Endothelial cell (in vitro differentiated cells): Measurements from ENCODE around the gene C20orf141. TPM values are rescaled to one million over a fixed set of nuclear protein-coding genes. Genes with fewer than 3 reads are reported as not detected.

ENCODE experiments used
- DNase-seq: peaks from one replicate; pipeline ENCODE4 v3.0.0; 2021; ENCODE audit warnings: low spot score
- H3K27ac Mint-ChIP-seq: one replicate; pipeline ENCODE4 v1.8.0; 2021; ENCODE audit warnings: mixed read lengths, inconsistent platforms; ENCODE audit not compliant: unreplicated experiment
- H3K27me3 Mint-ChIP-seq: one replicate; pipeline ENCODE4 v1.8.0; 2021; ENCODE audit warnings: mild to moderate bottlenecking, moderate library complexity, mixed read lengths, inconsistent platforms; ENCODE audit not compliant: unreplicated experiment
- H3K36me3 Mint-ChIP-seq: one replicate; pipeline ENCODE4 v1.8.0; 2021; ENCODE audit warnings: mild to moderate bottlenecking, low read depth, mixed read lengths, inconsistent platforms; ENCODE audit not compliant: unreplicated experiment
- H3K4me1 Mint-ChIP-seq: one replicate; pipeline ENCODE4 v1.8.0; 2021; ENCODE audit warnings: mild to moderate bottlenecking, mixed read lengths, inconsistent platforms; ENCODE audit not compliant: unreplicated experiment
- H3K4me3 Mint-ChIP-seq: one replicate; pipeline ENCODE4 v1.8.0; 2021; ENCODE audit warnings: mild to moderate bottlenecking, mixed read lengths, inconsistent platforms; ENCODE audit not compliant: unreplicated experiment
- H3K9me3 Mint-ChIP-seq: one replicate; pipeline ENCODE4 v1.8.0; 2021; ENCODE audit warnings: mixed read lengths, inconsistent platforms; ENCODE audit not compliant: unreplicated experiment
- CTCF ChIP-seq: fragments of 200-600 bp; sonication (generic); IDR thresholded peaks from one replicate; pipeline ENCODE4 v1.5.0; 2021; ENCODE audit warnings: antibody characterized with exemption; ENCODE audit not compliant: unreplicated experiment
- total RNA-seq: library from RNA; stranded (reverse); fragmentation: NEBNext Ultra II Directional; extraction: Animal tissue kit (Norgen Biotek cat#: 25700); gene quantifications from one replicate; pipeline ENCODE4 v1.2.1, GENCODE V29; 2021; ENCODE audit not compliant: unreplicated experiment

Gene C20orf141
- total RNA-seq, 1 donor from 2014 or later, result not detected

GRCh38 chr20:2773812-2774211 is 41.0 kb upstream of the C20orf141 start:
- Mint-ChIP-seq H3K27ac (no peak overlapping the region), H3K4me1 (no peaks in the 10 kb centered on the region), H3K27me3 (peaks cover 2% of the 10 kb centered on the region), H3K9me3 (no peaks in the 10 kb centered on the region), H3K4me3 (no peak overlapping the region), H3K36me3 (no peaks in the 10 kb centered on the region)
- no peak for DNase-seq
- no peak for TF ChIP-seq CTCF

DNA sequence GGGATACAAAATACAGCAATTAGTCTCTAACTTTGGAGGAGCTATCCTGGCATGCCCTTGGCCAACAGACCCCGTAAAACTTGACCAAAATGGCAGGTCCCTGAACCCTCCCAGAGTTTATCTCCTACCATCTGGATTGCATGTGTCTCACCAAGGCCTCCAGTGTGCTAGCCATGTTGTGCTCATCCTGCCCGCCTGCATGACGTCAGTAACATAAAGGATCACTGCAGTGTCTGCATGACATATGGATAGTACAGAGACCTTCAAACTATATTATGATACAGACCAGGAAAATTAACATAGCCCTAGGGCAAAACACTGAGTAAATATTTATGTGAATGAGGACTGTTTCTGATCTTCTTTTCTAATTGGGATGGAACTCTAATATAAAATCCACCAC is 39.6 kb upstream of the C20orf141 start:
- TF ChIP-seq CTCF, result no peak
- peaks cover 2% of the 10 kb centered on the region for H3K27me3 Mint-ChIP-seq
- H3K36me3 Mint-ChIP-seq, result no peaks in the 10 kb centered on the region
- H3K4me3 Mint-ChIP-seq, result no peak overlapping the region
- H3K9me3 Mint-ChIP-seq, result no peaks in the 10 kb centered on the region
- no peak overlapping the region for H3K27ac Mint-ChIP-seq
- no peak for DNase-seq
- no peaks in the 10 kb centered on the region for H3K4me1 Mint-ChIP-seq

DNA sequence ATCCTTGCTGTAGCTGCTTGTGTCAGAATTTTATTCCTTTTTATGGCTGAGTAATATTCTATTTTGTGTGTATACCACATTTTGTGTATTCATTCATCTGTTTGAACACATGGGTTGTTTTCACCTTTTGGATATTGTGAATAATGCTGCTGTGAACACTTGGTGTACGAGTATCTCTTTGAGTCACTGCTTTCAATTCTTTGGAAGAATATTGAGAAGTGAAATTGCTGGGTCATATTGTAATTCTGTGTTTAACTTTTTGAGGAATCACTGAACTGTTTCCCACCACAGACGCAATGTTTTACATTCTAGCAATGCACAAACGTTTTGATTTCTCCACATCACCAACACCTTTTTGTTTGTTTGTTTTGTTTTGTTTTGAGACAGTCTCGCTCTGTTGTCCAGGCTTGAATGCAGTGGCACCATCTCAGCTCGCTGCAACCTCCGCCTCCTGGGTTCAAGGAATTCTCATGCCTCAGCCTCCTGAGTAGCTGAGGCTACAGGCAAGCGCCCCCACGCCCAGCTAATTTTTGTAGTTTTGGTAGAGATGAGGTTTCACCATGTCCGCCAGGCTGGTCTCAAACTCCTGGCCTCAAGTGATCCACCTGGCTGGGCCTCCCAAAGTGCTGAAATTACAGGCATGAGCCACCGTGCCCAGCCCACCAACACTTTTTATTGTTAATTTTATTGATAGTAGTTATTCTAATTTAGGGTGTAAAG is 36.0 kb upstream of the C20orf141 start:
- no peak for TF ChIP-seq CTCF
- Mint-ChIP-seq H3K36me3 (no peaks in the 10 kb centered on the region), H3K27me3 (no peaks in the 10 kb centered on the region)

DNA sequence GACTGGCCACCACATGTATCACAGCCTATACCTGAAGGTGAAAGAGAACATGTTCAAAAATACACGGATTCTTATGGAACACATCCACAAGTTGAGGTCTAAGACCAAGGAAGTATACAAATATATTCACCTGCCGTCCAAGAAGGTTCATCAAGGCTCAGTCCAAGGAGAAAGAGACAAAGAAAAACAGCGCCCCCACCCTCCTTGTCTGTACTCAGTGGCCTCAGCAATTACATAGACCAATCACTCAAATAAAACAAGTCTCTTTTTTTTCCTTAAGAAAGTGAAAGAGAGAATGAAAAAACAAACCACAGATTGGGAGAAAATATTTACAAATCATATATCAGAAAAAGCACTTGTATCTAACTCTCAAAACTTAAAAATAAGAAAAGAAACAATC is 33.8 kb upstream of the C20orf141 start:
- Mint-ChIP-seq H3K36me3 (no peaks in the 10 kb centered on the region), H3K4me3 (no peak overlapping the region), H3K9me3 (no peaks in the 10 kb centered on the region), H3K27me3 (no peaks in the 10 kb centered on the region), H3K4me1 (no peaks in the 10 kb centered on the region), H3K27ac (no peak overlapping the region)
- no peak for DNase-seq
- no peak for TF ChIP-seq CTCF

More for the DNA sequence above, 36.0 kb upstream of the C20orf141 start:
- Mint-ChIP-seq H3K4me3 (no peak overlapping the region), H3K27ac (no peak overlapping the region), H3K4me1 (no peaks in the 10 kb centered on the region), H3K9me3 (no peaks in the 10 kb centered on the region)
- no peak for DNase-seq

- DNase-seq, result no peak
- H3K27me3 Mint-ChIP-seq, result no peaks in the 10 kb centered on the region
- H3K27ac Mint-ChIP-seq, result no peak overlapping the region
- H3K4me3 Mint-ChIP-seq, result no peak overlapping the region
- H3K4me1 Mint-ChIP-seq, result no peaks in the 10 kb centered on the region
- H3K36me3 Mint-ChIP-seq, result no peaks in the 10 kb centered on the region
- no peaks in the 10 kb centered on the region for H3K9me3 Mint-ChIP-seq
- TF ChIP-seq CTCF, result no peak
Measured at GRCh38 chr20:2783908-2784566, 30.8 kb upstream of the C20orf141 start.
